A673 (cell line): ENCODE results near the gene ZBTB16.

Experiments
- EZH2 ChIP-seq: fragments of 200-600 bp; sonication (generic); IDR thresholded peaks from 2 replicates; pipeline ENCODE4 v1.6.1; 2017; ENCODE audit warnings: borderline replicate concordance, low read depth, mild to moderate bottlenecking, mixed read lengths, antibody characterized with exemption, low read length; ENCODE audit not compliant: poor library complexity, severe bottlenecking
- TF ChIP-seq, protein P1 (sequence below): fragments of 300-800, 200-600 bp; sonication (generic); conservative IDR thresholded peaks from 2 replicates; pipeline ENCODE4 v1.5.1; 2017; ENCODE audit warnings: low read depth, mild to moderate bottlenecking, antibody characterized with exemption, low read length, moderate library complexity, mixed read lengths

DNA sequence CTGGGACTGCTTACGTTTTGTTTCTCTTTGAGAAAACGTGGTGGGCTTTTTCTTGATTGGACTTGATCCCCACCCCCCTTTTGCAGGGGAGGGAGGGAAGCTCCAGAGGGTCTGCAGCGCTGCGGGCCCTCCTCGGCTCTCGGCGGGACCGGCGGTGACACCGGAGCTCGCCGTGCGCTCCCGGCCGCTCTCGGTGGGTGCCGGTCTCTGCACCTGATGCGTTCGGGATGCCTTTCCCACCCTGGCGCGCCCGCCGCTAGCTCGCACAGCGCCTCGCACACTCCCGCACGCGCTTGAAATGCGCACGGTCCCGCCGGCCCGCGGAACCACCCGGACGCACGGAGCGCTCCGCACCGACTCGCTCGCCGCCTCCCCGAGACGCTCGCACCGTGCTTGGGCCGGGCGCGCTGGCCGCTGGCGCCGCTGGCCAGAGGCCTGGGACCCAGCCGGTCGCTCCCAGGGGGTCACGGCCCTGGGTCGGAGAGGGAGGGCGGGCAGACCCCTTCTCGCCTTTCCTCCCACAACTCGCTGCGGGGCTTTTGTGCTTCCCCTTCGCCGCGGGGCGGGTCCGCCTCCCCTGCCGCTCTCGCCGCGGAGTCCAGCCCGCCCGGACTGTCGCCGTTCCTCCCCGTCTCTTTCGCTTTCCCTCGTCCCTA is 1.0 kb downstream of the ZBTB16 start:
- TF ChIP-seq, protein P1, sequence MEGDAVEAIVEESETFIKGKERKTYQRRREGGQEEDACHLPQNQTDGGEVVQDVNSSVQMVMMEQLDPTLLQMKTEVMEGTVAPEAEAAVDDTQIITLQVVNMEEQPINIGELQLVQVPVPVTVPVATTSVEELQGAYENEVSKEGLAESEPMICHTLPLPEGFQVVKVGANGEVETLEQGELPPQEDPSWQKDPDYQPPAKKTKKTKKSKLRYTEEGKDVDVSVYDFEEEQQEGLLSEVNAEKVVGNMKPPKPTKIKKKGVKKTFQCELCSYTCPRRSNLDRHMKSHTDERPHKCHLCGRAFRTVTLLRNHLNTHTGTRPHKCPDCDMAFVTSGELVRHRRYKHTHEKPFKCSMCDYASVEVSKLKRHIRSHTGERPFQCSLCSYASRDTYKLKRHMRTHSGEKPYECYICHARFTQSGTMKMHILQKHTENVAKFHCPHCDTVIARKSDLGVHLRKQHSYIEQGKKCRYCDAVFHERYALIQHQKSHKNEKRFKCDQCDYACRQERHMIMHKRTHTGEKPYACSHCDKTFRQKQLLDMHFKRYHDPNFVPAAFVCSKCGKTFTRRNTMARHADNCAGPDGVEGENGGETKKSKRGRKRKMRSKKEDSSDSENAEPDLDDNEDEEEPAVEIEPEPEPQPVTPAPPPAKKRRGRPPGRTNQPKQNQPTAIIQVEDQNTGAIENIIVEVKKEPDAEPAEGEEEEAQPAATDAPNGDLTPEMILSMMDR: no peak
- no peak for TF ChIP-seq EZH2
